GM10266 (cell line): ENCODE data around the gene AOPEP.

ENCODE experiments used
- DNase-seq: peaks from one replicate; pipeline ENCODE4 v3.0.0; 2012; ENCODE audit errors: extremely low spot score
- CTCF ChIP-seq: IDR thresholded peaks from 2 replicates; pipeline ENCODE4 v1.5.1; 2012; ENCODE audit warnings: mild to moderate bottlenecking, low read depth; ENCODE audit not compliant: control insufficient read depth, insufficient read depth; ENCODE audit errors: missing control alignments

The AOPEP gene

GRCh38 chr9:94983552-94983951 lies 257.1 kb downstream of the AOPEP start:
- no peak for DNase-seq
- no peak for TF ChIP-seq CTCF

DNA sequence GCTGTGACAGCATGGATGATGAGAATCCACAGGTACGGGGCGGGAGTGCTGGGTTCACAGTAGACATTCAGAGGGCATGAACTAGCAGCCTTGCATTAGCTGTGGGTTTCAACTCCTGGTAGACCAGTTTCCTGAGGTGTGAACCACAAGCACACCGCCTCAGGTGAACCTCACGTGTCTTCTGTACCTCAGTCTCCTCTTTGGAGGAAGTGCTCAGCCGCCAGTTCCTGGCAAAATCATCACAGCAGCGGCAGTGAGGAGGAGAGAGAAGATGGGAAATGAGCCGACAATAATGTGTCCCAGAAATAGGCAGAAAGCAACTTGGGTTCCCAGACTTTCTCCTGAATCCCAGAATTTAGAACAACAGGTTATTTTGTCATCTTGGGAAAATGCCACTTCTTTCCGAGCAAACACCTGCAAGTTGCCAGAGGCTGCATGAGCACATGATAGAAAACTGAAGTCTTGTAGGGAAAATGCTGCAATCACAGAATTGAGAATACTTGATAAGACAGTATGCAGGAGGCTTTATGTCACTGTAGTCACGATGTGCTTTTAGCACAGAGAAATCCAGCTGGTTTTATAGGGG lies 258.5 kb downstream of the AOPEP start:
- DNase-seq = no peak
- no peak for TF ChIP-seq CTCF

DNA sequence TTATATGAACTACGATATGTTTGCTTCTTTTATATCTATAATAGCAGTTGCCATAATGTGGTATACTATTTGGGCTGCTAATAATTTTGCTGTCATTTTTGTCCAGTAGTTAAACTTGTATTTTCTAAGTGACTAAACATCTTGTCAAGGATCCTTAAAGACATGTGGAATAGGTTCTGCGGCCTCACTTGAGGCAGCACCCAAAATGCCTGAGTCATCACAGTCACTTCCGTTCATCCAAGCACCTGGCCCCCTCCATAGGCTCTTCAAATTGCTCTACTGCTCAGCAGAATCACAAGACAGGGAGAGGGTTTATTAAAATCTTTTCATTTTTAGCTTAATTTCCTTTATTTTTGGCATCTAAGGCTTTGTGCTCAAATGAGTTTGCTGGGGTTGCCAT lies 259.1 kb downstream of the AOPEP start:
- no peak for TF ChIP-seq CTCF
- no peak for DNase-seq

- no peak for TF ChIP-seq CTCF
- DNase-seq = no peak
Measured at GRCh38 chr9:94987731-94988130, 261.2 kb downstream of the AOPEP start.

DNA sequence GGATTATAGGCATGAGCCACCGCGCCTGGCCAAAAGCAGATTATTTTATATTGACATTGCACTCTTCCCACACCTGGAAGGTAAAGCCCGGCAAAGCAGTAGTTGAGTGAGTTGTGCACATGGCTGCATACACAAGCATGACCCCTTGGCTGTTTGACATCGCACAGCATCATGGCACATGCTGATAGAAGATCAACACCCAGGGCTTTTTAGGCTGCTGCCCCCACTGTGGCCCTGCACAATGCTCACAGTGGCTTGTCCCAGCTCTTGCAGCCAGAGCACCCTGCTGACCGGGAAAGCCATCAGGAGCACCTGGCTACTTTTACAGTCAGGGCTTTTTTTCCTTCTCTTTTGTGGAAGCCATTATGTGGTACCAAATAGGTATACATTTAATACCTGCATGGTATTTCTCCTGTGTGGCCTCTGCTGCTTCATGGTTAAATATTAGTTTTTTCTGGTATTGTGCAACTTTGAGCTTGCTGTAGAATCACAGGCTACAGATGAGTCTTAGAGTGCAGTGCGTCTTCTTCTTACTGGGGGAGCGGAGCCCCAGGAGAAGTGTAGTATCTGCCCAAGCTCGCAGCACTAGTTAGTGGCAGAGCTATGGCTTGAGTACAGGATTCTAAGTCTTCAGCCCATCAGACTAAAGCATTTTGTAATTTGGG lies 264.5 kb downstream of the AOPEP start:
- TF ChIP-seq CTCF = no peak
- no peak for DNase-seq

DNA sequence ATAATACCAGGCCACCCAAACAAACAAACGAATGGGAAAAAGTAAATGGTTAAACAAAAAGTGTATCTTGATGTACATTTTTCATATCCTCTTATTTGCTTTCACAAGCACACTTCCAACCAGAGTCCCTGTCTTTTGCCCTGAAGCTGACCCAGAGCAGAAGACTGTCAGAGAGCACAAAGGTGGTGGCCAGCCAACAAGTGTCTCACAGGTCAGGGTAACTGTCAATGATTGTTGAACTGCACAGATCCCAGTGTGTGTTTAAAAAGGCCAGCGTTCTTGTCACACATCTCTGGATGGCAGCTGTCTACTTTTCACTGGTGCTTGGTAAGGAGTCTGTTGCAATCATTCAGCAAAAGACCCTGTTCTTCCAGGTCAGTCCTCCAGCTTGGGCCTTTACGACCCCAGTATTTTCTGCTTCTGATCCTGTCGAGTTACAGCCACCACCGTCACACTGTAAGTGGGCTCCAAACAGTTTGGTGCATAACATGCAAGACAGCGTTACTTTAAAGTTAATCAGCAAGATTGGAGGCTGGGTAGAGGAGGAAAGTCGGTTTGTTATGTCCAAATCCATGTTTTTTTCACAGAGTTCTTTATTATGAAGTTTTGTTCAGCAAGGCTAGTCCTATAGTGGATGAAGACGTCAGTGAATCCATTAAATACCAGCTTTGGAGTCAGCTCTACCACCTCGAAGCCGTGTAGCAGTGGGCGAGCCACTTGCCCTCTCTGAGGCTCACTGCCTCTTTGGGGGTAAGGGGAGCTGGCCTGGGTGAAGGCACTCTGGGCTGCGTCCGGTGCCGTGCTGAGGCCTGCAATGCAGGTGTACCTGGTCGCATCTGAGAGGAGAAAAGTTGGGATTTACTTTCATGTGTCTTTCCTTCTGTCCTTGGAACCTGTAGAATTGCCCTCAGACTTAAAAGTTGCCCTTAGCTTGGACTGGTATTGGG lies 265.7 kb downstream of the AOPEP start:
- TF ChIP-seq CTCF = no peak
- DNase-seq = no peak

DNA sequence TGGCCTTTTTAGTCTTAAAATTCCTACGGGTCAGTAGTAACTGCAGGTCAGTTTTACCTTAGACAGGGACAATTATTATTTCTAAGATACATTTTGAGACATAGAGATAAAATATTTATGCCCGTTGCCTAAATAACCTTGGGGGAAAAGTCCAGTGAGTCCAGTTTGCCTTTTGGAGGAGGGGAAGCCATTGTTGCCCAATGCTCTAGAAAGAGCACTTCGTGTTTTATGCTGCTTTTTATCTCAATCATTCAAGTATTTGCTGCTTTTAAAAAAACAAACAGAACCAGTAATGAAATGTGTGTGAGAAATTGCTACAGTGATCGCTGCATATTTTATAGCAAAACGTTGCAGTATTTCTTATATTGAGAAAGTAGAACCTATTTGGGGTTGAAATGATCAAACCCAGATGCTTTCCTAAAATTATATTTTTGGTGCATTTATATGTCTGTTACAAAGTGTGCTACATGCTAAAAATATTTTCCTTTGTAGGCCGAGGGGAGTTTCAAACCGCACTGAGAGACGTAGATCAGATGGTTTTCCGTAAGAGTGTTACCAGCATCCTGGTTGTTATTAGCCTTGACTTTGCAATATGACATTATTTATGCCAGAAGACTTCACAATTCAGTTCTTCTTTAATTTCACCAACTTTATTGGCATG lies 266.8 kb downstream of the AOPEP start:
- no peak for TF ChIP-seq CTCF
- DNase-seq = no peak
